Duodenal mucosa (tissue), 2 donors: Measurements from ENCODE around the gene KDM6A.
"Not testable (repeated sequence)": the region's sequence is repeated elsewhere in the genome, so short reads cannot be mapped to it uniquely, and the experiment has no call there.

ENCODE experiments used
- H3K27ac ChIP-seq: one replicate; pipeline ENCODE4 v1.7.0; 2013; ENCODE audit warnings: low read depth, low read length
- H3K27me3 ChIP-seq, 2 donors: one replicate each; pipeline ENCODE4 v1.7.0; 2013; ENCODE audit warnings: low read length in 2 of 2, control low read depth in 1 of 2; ENCODE audit not compliant: insufficient read depth in 2 of 2, control insufficient read depth in 1 of 2
- H3K36me3 ChIP-seq, 2 donors: one replicate each; pipeline ENCODE4 v1.7.0; 2013; ENCODE audit warnings: low read length in 2 of 2, control low read depth in 1 of 2; ENCODE audit not compliant: insufficient read depth in 2 of 2, control insufficient read depth in 1 of 2
- H3K4me1 ChIP-seq, 2 donors: one replicate each; pipeline ENCODE4 v1.7.0; 2013; ENCODE audit warnings: low read length in 2 of 2, control low read depth in 1 of 2; ENCODE audit not compliant: insufficient read depth in 2 of 2, control insufficient read depth in 1 of 2
- H3K4me3 ChIP-seq, 2 donors: one replicate each; pipeline ENCODE4 v1.7.0; 2013; ENCODE audit warnings: low read length in 2 of 2, low read depth in 1 of 2
- H3K9ac ChIP-seq, 2 donors: one replicate each; pipeline ENCODE4 v1.7.0; 2013; ENCODE audit warnings: low read length in 2 of 2, low read depth in 1 of 2
- H3K9me3 ChIP-seq, 2 donors: one replicate each; pipeline ENCODE4 v1.7.0; 2013; ENCODE audit warnings: low read length in 2 of 2, control low read depth in 1 of 2; ENCODE audit not compliant: control insufficient read depth in 1 of 2

Gene KDM6A

DNA sequence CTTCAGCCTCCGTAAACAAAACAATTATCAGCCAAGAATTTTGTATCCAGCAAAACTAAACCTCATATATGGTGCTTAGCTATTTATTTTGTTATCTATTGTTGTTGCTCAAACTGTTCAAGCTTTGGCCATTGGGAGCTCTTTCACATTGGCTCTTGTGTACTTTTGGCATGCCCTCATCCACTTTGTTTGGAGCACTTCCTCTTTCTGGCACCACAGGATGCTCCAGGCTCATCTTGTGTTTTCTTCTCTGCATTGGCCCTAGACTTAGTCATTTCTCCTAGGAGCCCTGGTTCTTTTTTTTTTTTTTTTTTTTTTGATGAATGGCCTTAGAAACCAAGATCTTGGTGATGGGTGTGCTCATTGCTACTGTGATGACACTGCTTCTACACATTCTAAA is 253.2 kb downstream of the KDM6A start:
- Histone ChIP-seq H3K9me3 (no peaks in the 10 kb centered on the region), H3K4me1 (no peaks in the 10 kb centered on the region)

DNA sequence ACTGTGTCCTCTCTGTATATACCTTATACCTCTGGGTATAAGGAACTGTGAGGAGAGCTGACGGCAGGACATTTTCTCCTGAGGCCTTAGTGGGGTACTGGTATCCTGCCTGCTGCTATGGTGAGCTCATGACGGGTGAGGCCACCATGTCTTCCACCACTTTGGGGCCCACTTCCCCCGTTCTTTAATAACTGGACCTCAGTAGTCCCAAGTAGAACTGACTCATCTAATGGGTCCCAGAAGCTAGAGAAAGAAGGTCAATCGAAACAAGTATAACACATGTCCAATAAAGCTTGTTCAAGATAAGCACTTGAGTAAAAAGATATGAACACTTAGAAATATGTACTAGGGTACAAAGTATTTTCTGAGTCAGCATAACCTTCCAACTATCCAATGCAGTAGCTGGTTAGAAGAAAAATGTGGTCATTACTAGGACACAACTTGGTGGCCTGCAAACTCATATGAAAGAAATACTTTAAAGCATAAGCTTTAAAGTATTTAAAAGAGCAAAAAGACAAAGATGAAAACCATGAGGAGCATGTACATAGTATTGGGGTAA is 256.0 kb downstream of the KDM6A start:
- H3K9me3 ChIP-seq: no peaks in the 10 kb centered on the region
- no peaks in the 10 kb centered on the region for H3K4me1 ChIP-seq
- no peak overlapping the region for H3K9ac ChIP-seq
- no peak overlapping the region for H3K27ac ChIP-seq
- H3K27me3 ChIP-seq: no peaks in the 10 kb centered on the region
- no peaks in the 10 kb centered on the region for H3K36me3 ChIP-seq
- no peak overlapping the region for H3K4me3 ChIP-seq

More for the DNA sequence above, 253.2 kb downstream of the KDM6A start:
- H3K27ac ChIP-seq: no peak overlapping the region
- no peak overlapping the region for H3K9ac ChIP-seq
- H3K27me3 ChIP-seq: no peaks in the 10 kb centered on the region
- H3K36me3 ChIP-seq: no peaks in the 10 kb centered on the region
- H3K4me3 ChIP-seq: no peak overlapping the region

DNA sequence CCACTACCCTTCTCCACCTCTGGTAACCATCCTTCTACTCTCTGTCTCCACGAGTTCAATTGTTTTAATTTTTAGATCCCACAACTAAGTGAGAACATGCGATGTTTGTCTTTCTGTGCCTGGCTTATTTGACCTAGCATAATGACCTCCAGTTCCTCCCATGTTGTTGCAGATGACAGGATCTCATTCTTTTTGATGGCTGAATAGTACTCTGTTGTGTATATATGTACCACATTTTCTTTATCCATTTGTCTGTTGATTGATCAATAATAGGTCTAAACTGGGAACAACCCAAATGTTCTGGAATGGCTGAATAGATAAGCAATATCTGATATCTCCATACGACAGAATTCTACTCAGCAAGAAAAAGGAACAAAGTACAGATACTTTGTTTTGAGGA is 260.5 kb downstream of the KDM6A start:
- Histone ChIP-seq H3K36me3 (no peaks in the 10 kb centered on the region), H3K27me3 (no peaks in the 10 kb centered on the region), H3K4me1 (no peaks in the 10 kb centered on the region), H3K27ac (no peak overlapping the region), H3K9me3 (no peaks in the 10 kb centered on the region), H3K9ac (no peak overlapping the region), H3K4me3 (no peak overlapping the region)

DNA sequence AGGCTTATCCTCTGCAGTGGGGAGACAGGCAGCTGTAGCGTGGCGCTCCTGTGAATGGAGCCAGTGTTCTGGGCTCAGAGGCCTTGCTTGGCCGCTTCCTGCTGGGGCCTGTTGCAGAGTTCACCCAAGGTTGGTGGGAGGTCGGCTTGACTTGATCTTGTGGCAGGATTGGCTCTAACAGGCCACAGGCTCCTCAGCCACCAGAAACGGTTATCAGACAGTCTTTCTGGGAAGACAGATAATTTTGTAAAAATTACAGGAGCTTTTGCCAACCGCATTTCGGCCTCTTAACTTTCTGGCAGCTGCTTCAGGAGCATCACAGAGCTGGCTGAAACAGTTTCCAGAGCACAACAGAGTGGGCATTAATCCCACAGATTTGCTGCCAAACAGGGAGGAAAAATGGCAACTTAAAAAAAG is 261.3 kb downstream of the KDM6A start:
- Histone ChIP-seq H3K9me3 (no peaks in the 10 kb centered on the region), H3K4me1 (no peaks in the 10 kb centered on the region), H3K9ac (no peak overlapping the region), H3K27me3 (no peaks in the 10 kb centered on the region), H3K4me3 (no peak overlapping the region), H3K36me3 (no peaks in the 10 kb centered on the region), H3K27ac (no peak overlapping the region)

DNA sequence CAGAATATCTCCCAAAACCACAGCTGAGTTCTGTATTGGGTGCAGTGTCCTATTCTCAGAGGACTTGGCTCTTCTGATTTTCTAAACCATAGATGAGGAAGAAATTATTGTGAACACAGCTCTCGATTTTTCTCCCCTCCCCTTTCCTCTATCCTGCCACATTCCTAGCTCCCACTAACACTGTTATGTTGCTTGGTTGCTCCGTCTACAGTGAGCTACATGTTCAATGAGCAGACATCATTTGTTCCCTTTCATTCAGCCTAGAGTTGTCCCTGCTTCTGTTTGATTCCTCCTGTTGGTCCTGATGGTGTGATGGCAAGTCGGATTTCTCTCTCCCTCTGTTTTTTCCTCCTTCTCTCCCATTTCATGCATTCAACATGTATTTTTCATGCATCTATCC is 261.8 kb downstream of the KDM6A start:
- no peaks in the 10 kb centered on the region for H3K27me3 ChIP-seq
- H3K4me1 ChIP-seq: no peaks in the 10 kb centered on the region
- no peaks in the 10 kb centered on the region for H3K36me3 ChIP-seq
- no peak overlapping the region for H3K9ac ChIP-seq
- H3K9me3 ChIP-seq: no peaks in the 10 kb centered on the region
- no peak overlapping the region for H3K4me3 ChIP-seq
- no peak overlapping the region for H3K27ac ChIP-seq

DNA sequence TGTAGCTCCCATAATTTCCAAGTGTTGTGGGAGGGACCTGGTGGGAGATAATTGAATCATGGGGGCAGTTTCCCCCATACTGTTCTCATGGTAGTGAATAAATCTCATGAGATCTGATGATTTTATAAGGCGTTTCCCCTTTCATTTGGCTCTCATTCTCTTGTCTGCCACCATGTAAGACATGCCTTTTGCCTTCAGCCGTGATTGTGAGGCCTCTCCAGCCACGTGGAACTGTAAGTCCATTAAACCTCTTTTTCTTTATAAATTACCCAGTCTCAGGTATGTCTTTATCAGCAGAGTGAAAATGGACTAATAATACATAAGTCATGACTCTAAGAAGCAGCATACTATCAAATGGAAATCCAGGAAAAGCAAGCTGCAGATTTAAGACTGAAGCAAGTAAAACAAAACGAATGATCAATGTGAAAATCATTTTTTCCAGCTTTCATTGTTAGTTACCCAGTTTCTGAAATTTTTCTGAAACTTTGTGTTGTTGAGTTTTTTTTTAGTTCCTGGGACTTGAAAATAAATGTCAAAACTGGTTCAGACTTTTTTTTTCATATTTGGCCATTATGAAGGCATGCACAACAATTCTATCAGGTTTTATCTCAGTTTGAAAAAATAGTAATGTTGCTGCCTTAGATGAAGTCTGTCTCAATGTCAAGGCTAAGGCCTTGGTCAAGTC is 262.5 kb downstream of the KDM6A start:
- not testable (repeated sequence) for H3K36me3 ChIP-seq, H3K4me3 ChIP-seq, H3K9me3 ChIP-seq, H3K27me3 ChIP-seq, H3K27ac ChIP-seq, H3K9ac ChIP-seq, H3K4me1 ChIP-seq

DNA sequence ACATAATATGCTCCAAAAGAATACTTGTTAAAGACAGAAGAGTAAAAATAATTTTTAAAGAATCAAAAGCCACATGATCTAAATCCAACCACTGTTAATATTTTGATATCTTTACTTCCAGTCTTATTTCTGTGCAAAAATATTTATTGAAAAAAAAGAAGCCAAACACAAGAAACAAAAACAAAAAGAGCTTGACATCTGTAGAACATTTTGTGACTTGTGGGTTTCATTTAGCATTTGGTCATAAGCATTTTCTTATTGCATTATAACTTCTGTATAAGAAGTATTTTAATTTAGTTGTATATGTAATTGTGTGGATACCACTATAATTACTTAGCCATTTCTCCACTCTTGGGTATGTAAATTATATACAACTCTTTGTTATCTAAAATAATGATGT is 264.5 kb downstream of the KDM6A start:
- Histone ChIP-seq H3K36me3 (no peaks in the 10 kb centered on the region), H3K27me3 (no peaks in the 10 kb centered on the region), H3K9ac (no peak overlapping the region), H3K4me1 (no peaks in the 10 kb centered on the region), H3K9me3 (no peaks in the 10 kb centered on the region), H3K27ac (no peak overlapping the region), H3K4me3 (no peak overlapping the region)

DNA sequence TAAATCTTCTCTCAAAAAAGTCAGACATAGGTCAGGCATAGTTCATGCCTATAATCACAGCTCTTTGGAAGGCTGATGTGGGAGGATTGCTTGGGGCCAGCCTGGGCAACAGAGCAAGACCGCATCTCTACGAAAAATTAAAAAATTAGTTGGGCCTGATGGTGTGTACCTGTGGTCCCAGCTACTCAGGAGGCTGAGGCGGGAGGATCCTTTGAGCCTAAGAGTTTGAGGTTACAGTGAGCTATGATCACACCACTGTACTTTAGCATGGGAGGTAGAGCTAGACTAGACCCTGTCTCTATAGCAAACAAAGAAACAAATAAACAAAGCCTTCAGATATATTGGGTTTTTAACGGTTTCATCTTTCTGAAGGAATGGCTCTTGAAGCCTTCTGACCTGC is 265.5 kb downstream of the KDM6A start:
- H3K4me3 ChIP-seq: no peak overlapping the region
- no peaks in the 10 kb centered on the region for H3K27me3 ChIP-seq

DNA sequence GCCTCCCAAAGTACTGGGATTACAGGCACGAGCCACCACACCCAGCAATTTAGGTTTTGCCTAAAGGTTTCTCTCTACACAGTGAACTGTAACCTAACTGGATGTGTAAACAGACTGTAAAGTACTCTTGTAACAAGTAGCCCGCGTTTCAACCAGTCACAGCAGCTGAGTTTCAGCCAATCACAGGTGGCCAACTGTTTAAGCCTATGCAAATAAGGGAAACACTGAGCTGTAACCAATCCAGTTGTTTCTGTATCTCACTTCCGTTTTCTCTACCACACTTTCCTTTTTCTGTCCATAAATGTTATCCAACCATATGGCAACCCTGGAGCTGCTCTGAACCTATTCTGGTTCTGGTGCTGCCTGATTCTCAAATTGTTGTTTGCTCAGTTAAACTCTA is 267.8 kb downstream of the KDM6A start:
- H3K9ac ChIP-seq: no peak overlapping the region
- H3K9me3 ChIP-seq: no peaks in the 10 kb centered on the region
- H3K27me3 ChIP-seq: no peaks in the 10 kb centered on the region
- H3K36me3 ChIP-seq: no peaks in the 10 kb centered on the region
- no peaks in the 10 kb centered on the region for H3K4me1 ChIP-seq
- H3K4me3 ChIP-seq: no peak overlapping the region
- H3K27ac ChIP-seq: no peak overlapping the region

More for the DNA sequence above, 265.5 kb downstream of the KDM6A start:
- no peaks in the 10 kb centered on the region for H3K36me3 ChIP-seq
- no peaks in the 10 kb centered on the region for H3K4me1 ChIP-seq
- no peak overlapping the region for H3K27ac ChIP-seq
- H3K9ac ChIP-seq: no peak overlapping the region
- no peaks in the 10 kb centered on the region for H3K9me3 ChIP-seq

DNA sequence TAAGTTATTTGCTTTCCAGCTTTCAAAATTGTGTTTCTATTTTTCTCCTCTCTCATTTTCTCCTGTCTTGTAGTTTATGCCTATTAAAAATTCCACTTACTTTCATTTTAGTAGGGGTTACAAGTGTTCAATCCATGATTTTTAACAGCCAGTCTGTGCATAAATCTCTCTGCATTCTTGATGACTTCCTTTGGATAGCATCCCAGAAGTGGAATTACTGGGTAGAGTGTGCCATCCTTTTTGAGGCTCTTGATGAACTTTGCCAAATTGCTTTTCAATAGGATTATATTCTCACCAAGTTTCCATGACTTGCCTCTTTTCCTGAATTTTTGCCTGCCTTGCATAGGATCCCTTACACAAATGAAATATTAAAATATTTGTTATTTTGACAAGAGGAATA is 269.2 kb downstream of the KDM6A start:
- Histone ChIP-seq H3K4me1 (no peaks in the 10 kb centered on the region), H3K27me3 (no peaks in the 10 kb centered on the region), H3K9ac (no peak overlapping the region), H3K9me3 (no peaks in the 10 kb centered on the region), H3K36me3 (no peaks in the 10 kb centered on the region), H3K4me3 (no peak overlapping the region), H3K27ac (no peak overlapping the region)
